Upper lobe of left lung (tissue), 6 donors: ENCODE measurements around the gene APOL6. TPM values are rescaled to one million over a fixed set of nuclear protein-coding genes. Genes with fewer than 3 reads are reported as not detected.

ENCODE experiments used
- ATAC-seq, 2 donors: fragments of 200-7000 bp; cut with Tn5 transposase; one replicate each; pipeline ENCODE4 v1.9.1; 2022; ENCODE audit warnings: mild to moderate bottlenecking in 2 of 2, moderate library complexity in 2 of 2; ENCODE audit not compliant: low FRiP score in 2 of 2
- DNase-seq, 2 donors: peaks; one replicate each; pipeline ENCODE4 v3.0.0-alpha.2; 2019 to 2020
- H3K27ac ChIP-seq, 4 donors: fragments of 200-600 bp; sonication (generic); one replicate each; pipeline ENCODE4 v1.5.1; 2016 to 2019
- H3K27me3 ChIP-seq, 4 donors: fragments of 200-600 bp; sonication (generic); one replicate each; pipeline ENCODE4 v1.5.1; 2017 to 2019
- H3K36me3 ChIP-seq, 4 donors: fragments of 200-600 bp; sonication (generic); one replicate each; pipeline ENCODE4 v1.5.1; 2016 to 2019
- H3K4me1 ChIP-seq, 4 donors: fragments of 200-600 bp; sonication (generic); one replicate each; pipeline ENCODE4 v1.5.1; 2018 to 2019
- H3K4me3 ChIP-seq, 4 donors: fragments of 200-600 bp; sonication (generic); one replicate each; pipeline ENCODE4 v1.5.1; 2017 to 2019; ENCODE audit warnings: mild to moderate bottlenecking in 2 of 4, moderate library complexity in 1 of 4
- H3K9me3 ChIP-seq, 4 donors: fragments of 200-600 bp; sonication (generic); one replicate each; pipeline ENCODE4 v1.5.1; 2018 to 2019
- EP300 ChIP-seq, 4 donors: sonication (generic); formaldehyde crosslinking; IDR thresholded peaks; one replicate each; pipeline ENCODE4 v1.5.1; 2017; ENCODE audit warnings: antibody characterized with exemption in 4 of 4, control low read depth in 2 of 4
- POLR2A ChIP-seq, 4 donors: fragments of 450-650 bp; IDR thresholded peaks; one replicate each; pipeline ENCODE4 v1.5.1; 2016 to 2017; ENCODE audit warnings: antibody characterized with exemption in 4 of 4, mild to moderate bottlenecking in 2 of 4
- POLR2AphosphoS5 ChIP-seq, 2 donors: sonication (generic); formaldehyde crosslinking; IDR thresholded peaks; one replicate each; pipeline ENCODE4 v1.5.1; 2017; ENCODE audit warnings: antibody characterized with exemption in 2 of 2
- WGBS, 2 donors: methylation state at CpG; one replicate each; pipeline ENCODE4 v1.1.5; 2017 to 2018; 5-methylcytosine and 5-hydroxymethylcytosine counted together
- total RNA-seq, 6 donors: library from RNA; depleted of rRNA in 4 of 6; stranded (reverse); fragments of >200 nt in 4 of 6; gene quantifications; one replicate each; pipeline versions ENCODE4 v1.1.0 to v1.2.1, GENCODE V29; 2016 to 2021
- TF ChIP-seq, protein P1 (sequence below), 6 experiments: fragments of 450-650 bp in 4 of 6; fragments of 200-600 bp in 2 of 6; sonication (generic) in 2 of 6; IDR thresholded peaks; one replicate each; pipeline ENCODE4 v1.5.1; 2016 to 2019; ENCODE audit warnings: antibody characterized with exemption in 6 of 6
- donor health status: DM: no; HTN: no; CAD: no; lungs with moderate emphysema.
- donor health status: DM: no; HTN: yes; CAD: no; lungs with severe emphysema.

Gene APOL6
- total RNA-seq, 6 donors from 2014 or later = 27.6 to 54.4 (median 30.8) TPM

DNA sequence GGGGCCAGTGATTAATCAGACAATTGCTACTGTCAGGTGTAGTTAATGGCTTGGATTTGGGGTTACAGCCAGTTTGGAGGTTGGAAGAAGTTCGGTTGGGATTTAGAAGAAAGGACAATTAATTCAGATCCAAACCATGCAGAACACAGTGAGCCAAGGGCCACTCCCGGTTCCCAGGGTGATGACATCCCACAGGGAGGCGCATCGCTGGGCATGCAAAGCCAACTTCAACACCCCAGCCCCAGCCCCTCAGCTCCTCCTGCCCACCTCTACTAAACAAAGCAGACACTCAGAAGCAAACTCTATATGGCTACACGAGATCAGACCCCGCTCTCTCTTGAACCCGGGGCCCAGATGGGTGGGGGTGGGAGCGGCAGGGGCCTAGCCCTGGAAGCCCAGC is 41.3 kb upstream of the APOL6 start:
- no peak for DNase-seq
- no peak for TF ChIP-seq POLR2A (IDR thresholded peaks at IDR 0.05)
- no peak for TF ChIP-seq POLR2AphosphoS5 (IDR thresholded peaks at IDR 0.05)
- TF ChIP-seq EP300 (IDR thresholded peaks at IDR 0.05) = no peak
- TF ChIP-seq, protein P1, sequence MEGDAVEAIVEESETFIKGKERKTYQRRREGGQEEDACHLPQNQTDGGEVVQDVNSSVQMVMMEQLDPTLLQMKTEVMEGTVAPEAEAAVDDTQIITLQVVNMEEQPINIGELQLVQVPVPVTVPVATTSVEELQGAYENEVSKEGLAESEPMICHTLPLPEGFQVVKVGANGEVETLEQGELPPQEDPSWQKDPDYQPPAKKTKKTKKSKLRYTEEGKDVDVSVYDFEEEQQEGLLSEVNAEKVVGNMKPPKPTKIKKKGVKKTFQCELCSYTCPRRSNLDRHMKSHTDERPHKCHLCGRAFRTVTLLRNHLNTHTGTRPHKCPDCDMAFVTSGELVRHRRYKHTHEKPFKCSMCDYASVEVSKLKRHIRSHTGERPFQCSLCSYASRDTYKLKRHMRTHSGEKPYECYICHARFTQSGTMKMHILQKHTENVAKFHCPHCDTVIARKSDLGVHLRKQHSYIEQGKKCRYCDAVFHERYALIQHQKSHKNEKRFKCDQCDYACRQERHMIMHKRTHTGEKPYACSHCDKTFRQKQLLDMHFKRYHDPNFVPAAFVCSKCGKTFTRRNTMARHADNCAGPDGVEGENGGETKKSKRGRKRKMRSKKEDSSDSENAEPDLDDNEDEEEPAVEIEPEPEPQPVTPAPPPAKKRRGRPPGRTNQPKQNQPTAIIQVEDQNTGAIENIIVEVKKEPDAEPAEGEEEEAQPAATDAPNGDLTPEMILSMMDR (IDR thresholded peaks at IDR 0.05) = no peak
- H3K27ac ChIP-seq = no peak overlapping the region
- no peaks in the 10 kb centered on the region for H3K36me3 ChIP-seq
- ATAC-seq = no peak
- H3K9me3 ChIP-seq = no peaks in the 10 kb centered on the region
- H3K4me3 ChIP-seq = no peak overlapping the region
- H3K4me1 ChIP-seq = peaks cover 0 to 5% (median 2%) of the 10 kb centered on the region in 4 donors
- no peaks in the 10 kb centered on the region for H3K27me3 ChIP-seq
- WGBS, 2 donors = 88 to 95% methylated on average over 4 to 8 of the region's 8 CpGs

DNA sequence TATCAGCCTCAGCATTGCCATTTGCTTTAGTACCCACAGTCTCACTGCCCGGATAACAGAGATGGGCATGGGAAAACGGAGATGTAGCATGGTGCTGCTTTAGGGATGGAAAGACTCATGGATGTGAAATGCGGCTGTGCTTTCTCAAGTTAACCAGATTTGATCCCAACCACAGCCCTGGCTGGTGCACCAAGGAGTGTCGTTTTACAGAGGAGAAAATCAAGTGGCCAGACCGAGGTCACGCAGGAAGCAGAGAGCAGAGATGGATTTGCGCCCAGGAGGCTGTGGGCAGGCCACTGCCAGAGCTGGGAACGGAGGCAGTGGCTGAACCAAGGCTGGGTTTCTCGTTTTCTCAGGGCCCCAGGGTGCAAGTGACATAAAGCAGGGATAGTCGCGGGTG is 40.2 kb upstream of the APOL6 start:
- Histone ChIP-seq H3K27ac (no peak overlapping the region), H3K4me1 (no peaks in the 10 kb centered on the region), H3K9me3 (no peaks in the 10 kb centered on the region), H3K27me3 (no peaks in the 10 kb centered on the region), H3K4me3 (no peak overlapping the region), H3K36me3 (no peaks in the 10 kb centered on the region)
- WGBS, 2 donors = 76 to 85% methylated on average over 11 of the region's 11 CpGs
- TF ChIP-seq, protein P1 (IDR thresholded peaks at IDR 0.05) = no peak
- TF ChIP-seq POLR2AphosphoS5 (IDR thresholded peaks at IDR 0.05) = no peak
- no peak for TF ChIP-seq POLR2A (IDR thresholded peaks at IDR 0.05)
- TF ChIP-seq EP300 (IDR thresholded peaks at IDR 0.05) = no peak
- DNase-seq (no peak), ATAC-seq (no peak)

DNA sequence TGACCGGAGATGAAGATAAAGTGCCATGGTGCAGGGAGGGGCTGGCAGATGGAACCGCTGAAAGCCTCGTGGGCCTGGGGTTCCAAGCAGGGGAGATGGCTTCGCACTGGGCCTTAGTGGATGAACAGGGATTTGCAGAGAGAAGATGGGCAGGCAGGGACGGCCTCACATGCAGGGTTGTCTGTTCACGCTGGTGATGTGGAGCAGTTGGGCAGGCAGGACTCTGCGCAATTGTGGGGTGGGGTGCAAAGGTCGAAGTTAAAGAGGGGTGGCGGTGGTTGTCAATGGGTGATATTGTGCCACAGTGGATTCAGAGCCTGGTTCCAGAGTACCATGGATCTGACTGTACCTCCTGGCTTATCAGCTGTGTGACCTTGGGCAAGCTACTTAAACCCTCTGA is 39.0 kb upstream of the APOL6 start:
- Histone ChIP-seq H3K36me3 (no peaks in the 10 kb centered on the region), H3K27ac (no peak overlapping the region), H3K9me3 (no peaks in the 10 kb centered on the region), H3K4me3 (no peak overlapping the region), H3K4me1 (no peaks in the 10 kb centered on the region), H3K27me3 (no peaks in the 10 kb centered on the region)
- ATAC-seq (no peak), DNase-seq (no peak)
- 91 to 93% methylated on average over 9 of the region's 9 CpGs for WGBS, 2 donors
- TF ChIP-seq EP300 (IDR thresholded peaks at IDR 0.05) = no peak
- TF ChIP-seq, protein P1 (IDR thresholded peaks at IDR 0.05) = no peak
- TF ChIP-seq POLR2A (IDR thresholded peaks at IDR 0.05) = no peak
- TF ChIP-seq POLR2AphosphoS5 (IDR thresholded peaks at IDR 0.05) = no peak

DNA sequence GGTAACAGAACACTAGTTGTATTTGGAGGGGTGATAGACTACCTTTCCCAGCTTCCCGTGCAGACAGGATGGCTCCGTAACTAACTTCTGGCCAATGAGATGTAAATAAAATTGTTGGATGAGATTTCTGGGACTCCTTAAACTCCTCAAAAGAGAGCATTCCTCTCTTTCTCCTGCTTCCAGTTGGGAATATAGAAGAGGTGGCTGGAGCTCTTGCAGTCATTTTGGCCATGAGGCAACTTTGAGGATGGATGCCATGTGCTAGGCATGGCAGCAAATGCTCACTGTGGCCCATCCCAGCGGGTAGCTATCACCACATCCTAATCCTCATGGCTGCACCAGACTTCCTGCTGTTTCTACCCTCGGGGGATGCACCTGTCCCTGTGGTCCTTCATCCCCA is 38.5 kb upstream of the APOL6 start:
- 79 to 86% methylated on average over 4 of the region's 4 CpGs for WGBS, 2 donors
- DNase-seq (no peak), ATAC-seq (no peak)
- no peaks in the 10 kb centered on the region for H3K36me3 ChIP-seq
- no peaks in the 10 kb centered on the region for H3K27me3 ChIP-seq
- no peaks in the 10 kb centered on the region for H3K9me3 ChIP-seq
- H3K27ac ChIP-seq = no peak overlapping the region
- H3K4me1 ChIP-seq = no peaks in the 10 kb centered on the region
- TF ChIP-seq EP300 (IDR thresholded peaks at IDR 0.05) (no peak), POLR2AphosphoS5 (IDR thresholded peaks at IDR 0.05) (no peak), POLR2A (IDR thresholded peaks at IDR 0.05) (no peak)
- TF ChIP-seq, protein P1 (IDR thresholded peaks at IDR 0.05) = no peak
- no peak overlapping the region for H3K4me3 ChIP-seq

DNA sequence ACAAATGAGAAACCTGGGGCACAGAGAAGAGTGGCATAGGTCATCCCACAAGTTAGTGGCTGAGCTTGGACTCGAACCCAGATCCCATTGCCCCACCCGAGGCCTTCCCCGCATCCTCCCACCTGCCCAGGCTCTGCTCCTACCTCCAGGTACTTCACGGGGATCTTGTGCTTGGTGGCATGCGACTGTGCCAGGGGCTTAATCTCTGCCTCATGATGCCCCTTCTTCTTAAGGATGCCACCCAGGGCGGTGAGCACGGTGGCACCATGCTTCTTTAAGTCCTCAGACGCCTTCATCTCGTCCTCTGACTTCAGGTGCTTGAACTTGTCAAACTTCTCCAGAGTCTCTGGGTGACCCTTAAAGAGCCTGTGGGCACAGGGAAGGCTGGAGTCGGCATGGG is 37.5 kb upstream of the APOL6 start:
- TF ChIP-seq, protein P1 (IDR thresholded peaks at IDR 0.05) = no peak
- TF ChIP-seq POLR2A (IDR thresholded peaks at IDR 0.05) (no peak), EP300 (IDR thresholded peaks at IDR 0.05) (no peak), POLR2AphosphoS5 (IDR thresholded peaks at IDR 0.05) (no peak)
- Histone ChIP-seq H3K4me1 (no peaks in the 10 kb centered on the region), H3K27me3 (no peaks in the 10 kb centered on the region), H3K9me3 (no peaks in the 10 kb centered on the region), H3K36me3 (no peaks in the 10 kb centered on the region), H3K27ac (no peak overlapping the region), H3K4me3 (no peak overlapping the region)
- WGBS, 2 donors = 73 to 85% methylated on average over 7 to 10 of the region's 10 CpGs
- ATAC-seq = no peak
- no peak for DNase-seq
